BLaER1 (cell line): ENCODE results near the gene STRN3.
"Not testable (repeated sequence)": the region's sequence is repeated elsewhere in the genome, so short reads cannot be mapped to it uniquely, and the experiment has no call there.

Experiments used
- H3K27ac ChIP-seq: shearing (Covaris generic); formaldehyde crosslinking; 2 replicates; pipeline ENCODE4 v1.8.1; 2022
- H3K27me3 ChIP-seq: shearing (Covaris generic); formaldehyde crosslinking; 2 replicates; pipeline ENCODE4 v1.8.1; 2022
- H3K36me3 ChIP-seq: shearing (Covaris generic); formaldehyde crosslinking; 2 replicates; pipeline ENCODE4 v1.8.1; 2022
- H3K4me1 ChIP-seq: shearing (Covaris generic); formaldehyde crosslinking; 2 replicates; pipeline ENCODE4 v1.8.1; 2022
- H3K4me2 ChIP-seq: shearing (Covaris generic); formaldehyde crosslinking; 2 replicates; pipeline ENCODE4 v1.8.1; 2022
- H3K4me3 ChIP-seq: shearing (Covaris generic); formaldehyde crosslinking; 2 replicates; pipeline ENCODE4 v1.8.1; 2022
- H3K9ac ChIP-seq: shearing (Covaris generic); formaldehyde crosslinking; 2 replicates; pipeline ENCODE4 v1.8.1; 2022
- H3K9me3 ChIP-seq: shearing (Covaris generic); formaldehyde crosslinking; 2 replicates; pipeline ENCODE4 v1.8.1; 2022
- H4K20me1 ChIP-seq: shearing (Covaris generic); formaldehyde crosslinking; 2 replicates; pipeline ENCODE4 v1.8.1; 2022
- Cebpa-rat ChIP-seq: shearing (Covaris generic); IDR thresholded peaks from 2 replicates; pipeline ENCODE4 v1.8.1; 2022

STRN3 gene

GRCh38 chr14:30928462-30928861 lies 97.7 kb downstream of the STRN3 start:
- Histone ChIP-seq H3K4me1 (no peaks in the 10 kb centered on the region), H3K9ac (no peak overlapping the region), H4K20me1 (0 out of 2 replicates have a peak, but pooled peaks cover 6% of the 10 kb centered on the region), H3K27ac (no peak overlapping the region), H3K36me3 (peaks cover 22% of the 10 kb centered on the region), H3K4me2 (no peak overlapping the region), H3K4me3 (no peak overlapping the region), H3K9me3 (no peaks in the 10 kb centered on the region), H3K27me3 (no peaks in the 10 kb centered on the region)
- TF ChIP-seq Cebpa-rat = no peak

DNA sequence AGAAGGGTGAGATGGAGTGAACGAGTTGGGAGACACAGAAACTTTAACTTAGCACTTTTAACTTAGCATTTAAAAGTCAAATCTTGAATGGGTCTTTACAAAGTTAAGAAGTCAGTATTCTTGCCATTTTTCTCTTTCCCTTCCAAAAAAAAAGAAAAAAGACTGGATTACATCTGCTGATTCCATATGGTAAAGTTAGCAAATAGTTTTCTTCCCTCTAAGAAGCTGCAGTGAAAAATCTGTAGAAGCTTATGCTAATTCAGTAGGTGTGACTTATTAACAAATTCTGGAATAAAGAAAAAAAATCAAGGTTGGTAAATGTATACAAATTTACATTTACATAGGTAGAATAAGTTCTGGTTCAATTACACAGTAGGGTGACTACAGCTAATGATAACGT lies 100.9 kb downstream of the STRN3 start:
- Histone ChIP-seq H3K9ac (no peak overlapping the region), H3K4me1 (0 out of 2 replicates have a peak, but pooled peaks cover 9% of the 10 kb centered on the region), H3K9me3 (no peaks in the 10 kb centered on the region), H4K20me1 (0 out of 2 replicates have a peak, but pooled peaks cover 6% of the 10 kb centered on the region), H3K36me3 (peaks cover 19% of the 10 kb centered on the region), H3K27ac (no peak overlapping the region), H3K27me3 (no peaks in the 10 kb centered on the region), H3K4me3 (no peak overlapping the region), H3K4me2 (no peak overlapping the region)
- no peak for TF ChIP-seq Cebpa-rat

GRCh38 chr14:30921788-30922187 lies 104.4 kb downstream of the STRN3 start:
- no peak overlapping the region for H3K4me3 ChIP-seq
- H3K36me3 ChIP-seq = peaks cover 28% of the 10 kb centered on the region
- no peaks in the 10 kb centered on the region for H3K27me3 ChIP-seq
- no peak for TF ChIP-seq Cebpa-rat
- H3K4me2 ChIP-seq = no peak overlapping the region
- H3K27ac ChIP-seq = no peak overlapping the region
- H3K9me3 ChIP-seq = no peaks in the 10 kb centered on the region
- 0 out of 2 replicates have a peak, but pooled peaks cover 9% of the 10 kb centered on the region for H3K4me1 ChIP-seq
- H4K20me1 ChIP-seq = no peaks in the 10 kb centered on the region
- no peak overlapping the region for H3K9ac ChIP-seq

DNA sequence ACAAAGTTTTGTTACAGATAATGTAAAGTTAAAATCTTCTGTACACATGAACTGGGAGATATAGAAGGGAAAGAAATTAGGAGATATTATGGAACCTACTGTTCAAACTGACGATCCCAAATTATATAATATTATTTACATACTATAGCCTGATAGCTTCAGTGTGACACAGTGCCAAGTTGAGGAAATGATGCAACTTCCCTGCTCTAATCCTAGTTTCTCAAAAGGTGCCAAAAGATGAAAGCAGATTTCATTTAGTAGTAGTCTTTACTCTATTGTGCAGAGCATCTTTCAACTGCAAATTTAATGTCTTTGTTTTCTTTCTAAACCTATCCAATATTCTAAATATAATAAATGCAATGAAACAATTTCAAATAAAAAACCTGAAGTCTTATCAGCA lies 104.9 kb downstream of the STRN3 start:
- no peak overlapping the region for H3K4me2 ChIP-seq
- peaks cover 32% of the 10 kb centered on the region for H3K36me3 ChIP-seq
- no peak overlapping the region for H3K27ac ChIP-seq
- no peak for TF ChIP-seq Cebpa-rat
- H3K9ac ChIP-seq = no peak overlapping the region
- H4K20me1 ChIP-seq = no peaks in the 10 kb centered on the region
- 0 out of 2 replicates have a peak, but pooled peaks cover 9% of the 10 kb centered on the region for H3K4me1 ChIP-seq
- H3K9me3 ChIP-seq = no peaks in the 10 kb centered on the region
- H3K4me3 ChIP-seq = no peak overlapping the region
- no peaks in the 10 kb centered on the region for H3K27me3 ChIP-seq

DNA sequence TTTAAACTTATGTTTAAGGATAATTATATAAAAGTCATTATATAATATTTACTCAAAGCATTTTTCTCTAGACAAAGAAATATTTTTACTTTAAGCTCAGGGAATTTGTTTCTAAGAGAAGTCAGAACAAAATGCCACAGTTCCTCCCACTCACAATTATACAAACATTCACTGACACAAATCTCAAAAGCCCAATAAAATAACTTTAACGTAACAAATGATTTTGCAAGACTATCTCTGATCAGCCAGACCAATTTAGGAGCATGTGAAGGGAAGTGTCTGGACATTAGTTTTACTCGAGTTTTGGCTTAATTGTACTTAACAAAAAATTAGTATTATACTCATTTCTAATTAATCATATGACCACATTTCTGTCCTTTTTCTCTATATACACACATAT lies 110.6 kb downstream of the STRN3 start:
- no peak for TF ChIP-seq Cebpa-rat
- H3K4me1 ChIP-seq = no peaks in the 10 kb centered on the region
- no peaks in the 10 kb centered on the region for H3K27me3 ChIP-seq
- no peak overlapping the region for H3K4me3 ChIP-seq
- no peaks in the 10 kb centered on the region for H3K9me3 ChIP-seq
- H3K9ac ChIP-seq = no peak overlapping the region
- H3K4me2 ChIP-seq = no peak overlapping the region
- H3K36me3 ChIP-seq = peaks cover 31% of the 10 kb centered on the region
- H4K20me1 ChIP-seq = no peaks in the 10 kb centered on the region
- H3K27ac ChIP-seq = no peak overlapping the region

- Histone ChIP-seq H4K20me1 (no peaks in the 10 kb centered on the region), H3K27ac (no peak overlapping the region), H3K36me3 (peaks cover 35% of the 10 kb centered on the region), H3K4me3 (no peak overlapping the region), H3K4me1 (no peaks in the 10 kb centered on the region), H3K9ac (no peak overlapping the region), H3K27me3 (no peaks in the 10 kb centered on the region), H3K9me3 (no peaks in the 10 kb centered on the region), H3K4me2 (no peak overlapping the region)
- no peak for TF ChIP-seq Cebpa-rat
These were observed 111.4 kb downstream of the STRN3 start for GRCh38 chr14:30914812-30915211.

DNA sequence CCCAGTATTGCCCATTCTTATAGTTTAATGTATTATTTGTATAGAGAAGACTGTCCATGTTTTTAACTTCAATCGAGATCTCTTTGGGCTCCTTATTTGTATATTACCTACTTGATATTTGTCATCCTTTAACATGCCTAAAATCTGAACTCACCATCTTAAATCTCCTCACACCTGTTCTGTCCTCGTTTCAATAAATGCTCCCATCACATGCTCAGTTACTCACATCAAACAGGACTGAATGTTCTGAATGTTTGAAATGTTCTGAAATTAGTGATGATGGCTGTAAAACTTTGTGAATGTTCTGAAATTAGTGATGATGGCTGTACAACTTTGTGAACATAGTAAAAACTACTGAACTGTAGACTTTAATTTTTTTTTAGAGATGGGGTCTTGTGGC lies 117.4 kb downstream of the STRN3 start:
- Histone ChIP-seq H3K9me3 (no peaks in the 10 kb centered on the region), H3K4me3 (no peak overlapping the region), H3K4me2 (no peak overlapping the region), H3K9ac (no peak overlapping the region), H3K27ac (no peak overlapping the region), H3K36me3 (peaks cover 66% of the 10 kb centered on the region), H4K20me1 (no peaks in the 10 kb centered on the region; the same call in 1 of the 2 replicates), H3K4me1 (no peaks in the 10 kb centered on the region), H3K27me3 (no peaks in the 10 kb centered on the region)
- TF ChIP-seq Cebpa-rat = no peak

DNA sequence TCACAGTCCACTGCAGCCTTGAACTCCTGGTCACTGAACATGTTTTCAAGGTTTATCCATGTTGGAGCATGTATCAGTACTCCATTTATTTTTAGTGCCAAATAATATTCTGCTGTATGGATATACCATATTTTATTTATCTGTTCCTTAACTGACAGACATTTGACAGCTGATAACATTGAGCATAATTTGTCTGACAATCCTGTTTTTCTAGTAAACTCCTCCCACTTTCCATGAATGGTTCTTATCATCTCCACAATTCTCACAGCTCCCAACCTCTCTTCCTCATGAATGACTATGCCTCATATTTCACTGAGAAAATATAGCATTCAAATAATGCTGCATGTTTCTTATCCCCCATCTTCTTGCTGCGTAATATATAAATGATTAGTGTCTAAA lies 118.5 kb downstream of the STRN3 start:
- Histone ChIP-seq H4K20me1 (no peaks in the 10 kb centered on the region; the same call in 1 of the 2 replicates), H3K36me3 (peaks cover 72% of the 10 kb centered on the region), H3K4me3 (no peak overlapping the region), H3K4me1 (no peaks in the 10 kb centered on the region), H3K27me3 (no peaks in the 10 kb centered on the region), H3K4me2 (no peak overlapping the region), H3K9me3 (no peaks in the 10 kb centered on the region), H3K27ac (no peak overlapping the region), H3K9ac (no peak overlapping the region)
- TF ChIP-seq Cebpa-rat = no peak

- no peak for TF ChIP-seq Cebpa-rat
- no peak overlapping the region for H3K9ac ChIP-seq
- H3K4me2 ChIP-seq = no peak overlapping the region
- no peak overlapping the region for H3K4me3 ChIP-seq
- H4K20me1 ChIP-seq = no peaks in the 10 kb centered on the region; the same call in 1 of the 2 replicates
- H3K36me3 ChIP-seq = peaks cover 74% of the 10 kb centered on the region
- H3K9me3 ChIP-seq = no peaks in the 10 kb centered on the region
- no peak overlapping the region for H3K27ac ChIP-seq
- H3K27me3 ChIP-seq = no peaks in the 10 kb centered on the region
- H3K4me1 ChIP-seq = no peaks in the 10 kb centered on the region
These were observed 119.2 kb downstream of the STRN3 start for GRCh38 chr14:30906752-30907658.

GRCh38 chr14:30903285-30904124 lies 122.7 kb downstream of the STRN3 start:
- H3K27me3 ChIP-seq = no peaks in the 10 kb centered on the region
- no peaks in the 10 kb centered on the region for H3K4me1 ChIP-seq
- H3K9ac ChIP-seq = no peak overlapping the region
- H4K20me1 ChIP-seq = no peaks in the 10 kb centered on the region; the same call in 1 of the 2 replicates
- no peak overlapping the region for H3K27ac ChIP-seq
- no peak for TF ChIP-seq Cebpa-rat
- H3K4me3 ChIP-seq = no peak overlapping the region
- H3K9me3 ChIP-seq = no peaks in the 10 kb centered on the region
- H3K36me3 ChIP-seq = peaks cover 71% of the 10 kb centered on the region
- H3K4me2 ChIP-seq = no peak overlapping the region

DNA sequence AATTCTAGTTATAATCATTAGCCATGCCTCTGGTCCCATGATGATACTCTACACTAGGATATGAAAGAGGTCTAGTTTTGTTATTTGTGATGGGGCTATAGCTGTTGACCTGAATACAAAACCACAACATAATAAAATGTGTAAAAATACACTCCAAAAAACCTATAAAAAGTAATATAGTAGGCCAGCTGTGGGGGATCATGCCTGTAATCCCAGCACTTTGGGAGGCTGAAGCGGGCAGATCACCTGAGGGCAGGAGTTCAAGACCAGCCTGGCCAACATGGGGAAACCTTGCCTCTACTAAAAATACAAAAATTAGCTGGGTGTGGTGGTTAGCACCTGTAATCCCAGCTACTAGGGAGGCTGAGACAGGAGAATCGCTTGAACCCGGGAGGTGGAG lies 129.1 kb downstream of the STRN3 start:
- H3K27ac ChIP-seq, H3K4me1 ChIP-seq, H3K4me3 ChIP-seq, H3K27me3 ChIP-seq, H3K4me2 ChIP-seq, H3K9ac ChIP-seq, H3K9me3 ChIP-seq, H4K20me1 ChIP-seq: not testable (repeated sequence)
- H3K36me3 ChIP-seq = peaks cover 76% of the 10 kb centered on the region
